Esophagus (tissue), 2 donors: Measurements from ENCODE around the gene ADH1B. TPM values are rescaled to one million over a fixed set of nuclear protein-coding genes. Genes with fewer than 3 reads are reported as not detected.

ENCODE experiments used
- H3K27ac ChIP-seq, 2 donors: one replicate each; pipeline ENCODE4 v1.5.1; 2013; ENCODE audit warnings: low read depth in 2 of 2, mild to moderate bottlenecking in 2 of 2, inconsistent platforms in 1 of 2, low read length in 1 of 2, moderate library complexity in 1 of 2
- H3K27me3 ChIP-seq, 2 donors: one replicate each; pipeline ENCODE4 v1.6.1; 2013; ENCODE audit warnings: low read length in 2 of 2, control low read depth in 1 of 2, mild to moderate bottlenecking in 1 of 2; ENCODE audit not compliant: insufficient read depth in 2 of 2, control insufficient read depth in 1 of 2
- H3K36me3 ChIP-seq, 2 donors: one replicate each; pipeline ENCODE4 v1.6.1; 2013; ENCODE audit warnings: low read length in 1 of 2; ENCODE audit not compliant: control insufficient read depth in 2 of 2, insufficient read depth in 2 of 2
- H3K4me1 ChIP-seq, 2 donors: one replicate each; pipeline ENCODE4 v1.6.1; 2013; ENCODE audit warnings: low read length in 1 of 2; ENCODE audit not compliant: control insufficient read depth in 2 of 2, insufficient read depth in 2 of 2
- H3K4me3 ChIP-seq, 2 donors: one replicate each; pipeline ENCODE4 v1.5.1; 2013; ENCODE audit warnings: low read length in 2 of 2, mild to moderate bottlenecking in 2 of 2, low read depth in 1 of 2, moderate library complexity in 1 of 2
- H3K9me3 ChIP-seq, 2 donors: one replicate each; pipeline ENCODE4 v1.6.1; 2013; ENCODE audit warnings: mild to moderate bottlenecking in 2 of 2, low read depth in 1 of 2, low read length in 1 of 2, moderate library complexity in 1 of 2; ENCODE audit not compliant: control insufficient read depth in 2 of 2, insufficient read depth in 1 of 2
- WGBS, 2 donors: extraction: QIAGEN DNeasy Blood & Tissue Kit; methylation state at CpG; one replicate each; pipeline ENCODE4 v1.1.7; 2013; 5-methylcytosine and 5-hydroxymethylcytosine counted together
- polyA plus RNA-seq, 2 donors: library from polyadenylated mRNA; stranded (reverse); fragments of 200-250 nt; gene quantifications; one replicate each; pipeline ENCODE4 v1.2.3, GENCODE V29; 2013
- donor health status: healthy with polysubstance abuse.
- donor health status: Bipolar disorder and iron deficiency.

ADH1B gene
- polyA plus RNA-seq, 2 donors = 31.3 to 72.0 TPM

- H3K36me3 ChIP-seq = no peaks in the 10 kb centered on the region
- no peaks in the 10 kb centered on the region for H3K9me3 ChIP-seq
- H3K27me3 ChIP-seq = no peaks in the 10 kb centered on the region
- no peak overlapping the region for H3K4me3 ChIP-seq
- peak overlapping the region; percentile 62 to 64 for H3K27ac ChIP-seq
- H3K4me1 ChIP-seq = no peaks in the 10 kb centered on the region
- 80 to 83% methylated on average over 7 of the region's 7 CpGs for WGBS, 2 donors
These were observed 19.6 kb downstream of the ADH1B start for GRCh38 chr4:99301376-99302164.

DNA sequence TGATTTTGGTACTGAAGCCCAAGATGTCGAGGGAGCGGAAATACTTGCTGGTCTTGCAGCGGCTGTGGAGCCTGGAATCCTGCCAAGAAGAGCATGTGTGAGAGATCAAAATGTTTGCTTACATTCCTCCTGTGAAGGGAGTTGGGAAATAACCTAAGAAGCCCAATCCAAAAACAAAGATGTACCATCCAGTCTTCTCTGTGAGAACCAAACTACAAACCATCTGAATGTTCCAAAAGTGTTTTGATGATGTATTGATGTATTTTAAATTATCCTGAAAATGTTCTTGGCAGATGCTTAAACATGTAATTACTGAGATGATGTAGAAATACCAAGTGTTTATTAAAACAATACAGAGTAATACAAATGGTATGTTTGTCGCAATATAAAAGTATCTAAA, 20.3 kb downstream of the ADH1B start:
- no peaks in the 10 kb centered on the region for H3K27me3 ChIP-seq
- no peak overlapping the region for H3K4me3 ChIP-seq
- H3K36me3 ChIP-seq = no peaks in the 10 kb centered on the region
- H3K27ac ChIP-seq = no peak overlapping the region
- 26 to 32% methylated on average over 4 of the region's 4 CpGs for WGBS, 2 donors
- no peaks in the 10 kb centered on the region for H3K9me3 ChIP-seq
- H3K4me1 ChIP-seq = no peaks in the 10 kb centered on the region

- no peaks in the 10 kb centered on the region for H3K4me1 ChIP-seq
- 78 to 88% methylated on average over 5 of the region's 5 CpGs for WGBS, 2 donors
- no peaks in the 10 kb centered on the region for H3K27me3 ChIP-seq
- no peaks in the 10 kb centered on the region for H3K9me3 ChIP-seq
- H3K36me3 ChIP-seq = no peaks in the 10 kb centered on the region
- H3K27ac ChIP-seq = no peak overlapping the region
- H3K4me3 ChIP-seq = no peak overlapping the region
These were observed 27.8 kb downstream of the ADH1B start for GRCh38 chr4:99293357-99293756.

DNA sequence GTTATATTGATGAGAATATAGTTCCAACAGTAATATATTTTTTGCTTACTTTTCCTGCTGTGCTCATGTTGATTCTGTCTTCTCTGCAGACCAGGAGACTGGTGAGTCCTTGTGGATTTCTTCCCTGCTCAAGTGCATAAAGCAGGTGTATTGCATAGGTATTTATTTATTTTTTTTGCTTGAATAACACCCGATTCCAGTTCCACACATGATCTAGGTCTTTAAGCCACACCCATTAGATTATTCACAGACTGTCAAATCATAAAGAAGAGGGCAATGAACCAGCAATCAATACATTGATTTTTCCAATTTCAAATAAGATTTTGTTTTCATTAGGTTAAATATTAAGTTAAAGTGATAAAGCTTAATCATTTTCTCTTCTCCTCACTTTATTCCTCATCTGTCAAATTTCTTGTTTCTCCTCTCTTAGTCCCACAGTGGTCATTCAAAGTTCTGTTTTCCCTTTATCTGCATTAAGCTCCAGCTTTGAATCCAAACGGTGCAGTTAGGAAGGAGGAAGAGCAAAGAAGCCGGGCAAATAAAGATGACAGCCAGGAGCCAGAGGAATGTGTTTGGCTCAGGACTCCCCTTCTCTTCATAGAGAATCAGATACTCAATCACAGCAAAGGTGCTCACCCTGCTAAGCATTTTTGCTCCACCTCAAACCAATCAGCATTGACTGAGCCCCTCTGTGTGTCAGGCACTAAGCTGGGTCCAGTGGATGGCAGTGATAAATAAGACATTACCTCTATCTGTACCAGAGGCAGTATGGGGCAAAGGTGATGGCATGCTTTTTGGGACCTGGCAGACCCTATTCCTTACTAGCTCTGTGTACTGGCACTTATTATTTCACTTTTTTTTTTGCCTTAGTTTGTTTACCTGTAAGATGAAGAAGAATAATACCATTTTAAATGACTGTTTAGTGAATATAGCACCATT, 30.1 kb downstream of the ADH1B start, which contains the start of gene ADH1A:
ADH1A (minus strand) TSS at position 138 of the 939 bp plus-strand sequence; CDS start at position 67, 71 bp downstream.
- no peak within 1 kb of the TSS for H3K27ac ChIP-seq
- no peaks in the 10 kb centered on the region for H3K36me3 ChIP-seq
- H3K4me1 ChIP-seq = no peaks in the 10 kb centered on the region
- whole genome bisulfite sequencing, 2 donors = 45 to 67% methylated on average over 3 of the region's 3 CpGs
- H3K4me3 ChIP-seq = no peak within 1 kb of the TSS
- H3K9me3 ChIP-seq = no peaks in the 10 kb centered on the region
- no peaks in the 10 kb centered on the region for H3K27me3 ChIP-seq

DNA sequence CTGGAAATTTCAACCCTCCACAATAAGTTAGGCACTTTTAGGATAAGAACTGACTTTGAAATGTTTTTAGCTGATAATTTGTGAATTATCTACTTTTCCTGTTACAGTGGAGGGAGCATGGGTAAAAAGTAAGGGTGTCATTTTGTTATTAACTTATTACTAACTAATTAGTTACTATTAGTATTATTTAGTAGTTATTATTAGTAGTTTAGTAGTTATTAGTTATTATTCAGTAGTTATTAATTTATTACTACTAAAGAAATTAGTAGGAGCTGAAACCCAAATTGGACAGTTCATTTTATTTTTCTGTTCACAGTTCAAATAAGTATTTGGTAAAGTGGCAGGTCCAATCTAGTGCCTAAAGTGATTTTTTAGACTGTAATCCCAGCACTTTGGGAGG, 35.8 kb downstream of the ADH1B start:
- Histone ChIP-seq H3K36me3 (no peaks in the 10 kb centered on the region), H3K4me1 (no peaks in the 10 kb centered on the region)

GRCh38 chr4:99282731-99283130, 38.5 kb downstream of the ADH1B start:
- Histone ChIP-seq H3K4me1 (no peaks in the 10 kb centered on the region), H3K27ac (no peak overlapping the region), H3K36me3 (no peaks in the 10 kb centered on the region), H3K27me3 (no peaks in the 10 kb centered on the region), H3K9me3 (no peaks in the 10 kb centered on the region), H3K4me3 (no peak overlapping the region)
- WGBS, 2 donors = 80 to 94% methylated on average over 2 of the region's 2 CpGs

More for the DNA sequence above, 35.8 kb downstream of the ADH1B start:
- H3K27me3 ChIP-seq = no peaks in the 10 kb centered on the region
- no peaks in the 10 kb centered on the region for H3K9me3 ChIP-seq
- H3K27ac ChIP-seq = no peak overlapping the region
- H3K4me3 ChIP-seq = no peak overlapping the region

GRCh38 chr4:99281261-99281660, 39.9 kb downstream of the ADH1B start:
- no peak overlapping the region for H3K4me3 ChIP-seq
- no peaks in the 10 kb centered on the region for H3K9me3 ChIP-seq
- H3K4me1 ChIP-seq = no peaks in the 10 kb centered on the region
- no peak overlapping the region for H3K27ac ChIP-seq
- no peaks in the 10 kb centered on the region for H3K27me3 ChIP-seq
- H3K36me3 ChIP-seq = no peaks in the 10 kb centered on the region
- WGBS, 2 donors = 92 to 93% methylated on average over 5 of the region's 5 CpGs

- Histone ChIP-seq H3K36me3 (no peaks in the 10 kb centered on the region), H3K27ac (no peak overlapping the region), H3K9me3 (no peaks in the 10 kb centered on the region), H3K4me1 (no peaks in the 10 kb centered on the region), H3K27me3 (no peaks in the 10 kb centered on the region), H3K4me3 (no peak overlapping the region)
- WGBS, 2 donors = 67 to 79% methylated on average over 2 of the region's 2 CpGs
These were observed 44.8 kb downstream of the ADH1B start for GRCh38 chr4:99276417-99276816.

GRCh38 chr4:99275885-99276284, 45.3 kb downstream of the ADH1B start:
- no peaks in the 10 kb centered on the region for H3K4me1 ChIP-seq
- 87 to 92% methylated on average over 3 of the region's 3 CpGs for whole genome bisulfite sequencing, 2 donors
- no peaks in the 10 kb centered on the region for H3K27me3 ChIP-seq
- no peak overlapping the region for H3K27ac ChIP-seq
- H3K9me3 ChIP-seq = no peaks in the 10 kb centered on the region
- no peaks in the 10 kb centered on the region for H3K36me3 ChIP-seq
- no peak overlapping the region for H3K4me3 ChIP-seq
